H1 (cell line): Measurements from ENCODE around the gene GINS2. TPM values are rescaled to one million over a fixed set of nuclear protein-coding genes. Genes with fewer than 3 reads are reported as not detected.

Experiments
- CTCF ChIA-PET: fragments of 300-600 bp; sonication (Branson Sonifier 250); formaldehyde crosslinking; loops from one replicate; lab custom pipeline; 2021; ENCODE audit not compliant: partially characterized antibody; lab: Charles Lee
- POLR2A ChIA-PET: fragments of 300-600 bp; sonication (Branson Sonifier 250); formaldehyde crosslinking; loops from one replicate; lab custom pipeline; 2021; ENCODE audit warnings: inconsistent platforms; ENCODE audit not compliant: partially characterized antibody; lab: Charles Lee
- DNase-seq, 2 experiments: peaks; one replicate each; pipeline versions ENCODE4 v3.0.0 to v3.0.0-alpha.2; 2010 to 2022; ENCODE audit warnings: low spot score in 2 of 2, low read depth in 1 of 2, mixed read lengths in 1 of 2
- FAIRE-seq: peaks from 2 replicates; lab custom pipeline; 2011; peaks lifted over from hg19 to GRCh38; lab: Jason Lieb, UNC
- H2AFZ ChIP-seq: 2 replicates; pipeline ENCODE4 v1.8.1; 2012; ENCODE audit warnings: low read length, inconsistent platforms
- H2AK5ac ChIP-seq: 2 replicates; pipeline ENCODE4 v1.6.1; 2013; ENCODE audit warnings: low read depth, low read length
- H2BK120ac ChIP-seq: replicated peaks from 2 replicates; pipeline ENCODE3; 2013; ENCODE audit warnings: low read depth, low read length, inconsistent platforms
- H2BK12ac ChIP-seq: 2 replicates; pipeline ENCODE4 v1.6.1; 2013; ENCODE audit warnings: low read depth, low read length
- H2BK15ac ChIP-seq: 2 replicates; pipeline ENCODE4 v1.6.1; 2013; ENCODE audit warnings: low read length
- H2BK20ac ChIP-seq: 2 replicates; pipeline ENCODE4 v1.6.1; 2013; ENCODE audit warnings: low read length
- H2BK5ac ChIP-seq: 2 replicates; pipeline ENCODE4 v1.6.1; 2013; ENCODE audit warnings: low read depth, low read length
- H3K14ac ChIP-seq: 2 replicates; pipeline ENCODE4 v1.6.1; 2013; ENCODE audit warnings: inconsistent platforms; ENCODE audit not compliant: insufficient read length
- H3K18ac ChIP-seq: 2 replicates; pipeline ENCODE4 v1.6.1; 2013; ENCODE audit warnings: low read length; ENCODE audit errors: extremely low read depth
- H3K23ac ChIP-seq: 2 replicates; pipeline ENCODE4 v1.6.1; 2013; ENCODE audit warnings: inconsistent platforms; ENCODE audit not compliant: insufficient read length
- H3K23me2 ChIP-seq: 2 replicates; pipeline ENCODE4 v1.6.1; 2013; ENCODE audit warnings: low read depth, low read length
- H3K27ac ChIP-seq: 2 replicates; pipeline ENCODE4 v1.6.1; 2011; ENCODE audit warnings: low read depth, low read length, inconsistent platforms
- H3K27me3 ChIP-seq, 4 experiments: replicated peaks in 1 of 4; 1 replicate in 1 of 4; 2 replicates in 3 of 4; pipeline versions ENCODE4 v1.6.1 to v1.8.1; 2011 to 2013; ENCODE audit warnings: low read length in 3 of 4, mild to moderate bottlenecking in 3 of 4, inconsistent platforms in 2 of 4, mixed read lengths in 2 of 4, moderate library complexity in 1 of 4; ENCODE audit not compliant: control insufficient read depth in 3 of 4, insufficient read depth in 3 of 4; ENCODE audit errors: extremely low read depth in 1 of 4
- H3K36me3 ChIP-seq, 4 experiments: 2 replicates each; pipeline versions ENCODE4 v1.6.1 to v1.8.1; 2011 to 2013; ENCODE audit warnings: mild to moderate bottlenecking in 4 of 4, low read length in 3 of 4, moderate library complexity in 2 of 4, control low read depth in 1 of 4, inconsistent platforms in 1 of 4; ENCODE audit not compliant: insufficient read depth in 4 of 4, control insufficient read depth in 2 of 4
- H3K4ac ChIP-seq: replicated peaks from 2 replicates; pipeline ENCODE3; 2013; ENCODE audit warnings: low read length, low read depth, mixed read lengths, inconsistent platforms; ENCODE audit not compliant: insufficient read length
- H3K4me1 ChIP-seq, 4 experiments: replicated peaks in 1 of 4; 1 replicate in 1 of 4; 2 replicates in 3 of 4; pipeline versions ENCODE4 v1.6.1 to v1.8.1; 2011 to 2013; ENCODE audit warnings: low read length in 3 of 4, inconsistent platforms in 2 of 4, mixed read lengths in 1 of 4; ENCODE audit not compliant: insufficient read depth in 4 of 4, control insufficient read depth in 3 of 4
- H3K4me2 ChIP-seq, 2 experiments: 2 replicates each; pipeline versions ENCODE4 v1.6.1 to v1.8.1; 2011 to 2013; ENCODE audit warnings: low read depth in 2 of 2, low read length in 2 of 2, control low read depth in 1 of 2, inconsistent platforms in 1 of 2, mild to moderate bottlenecking in 1 of 2; ENCODE audit not compliant: insufficient read depth in 1 of 2
- H3K4me3 ChIP-seq, 4 experiments: fragments of 200-600, 300-600 bp in 1 of 4; sonication (generic), shearing (Covaris generic), sonication (Bioruptor Twin) in 1 of 4; 2 replicates each; pipeline versions ENCODE4 v1.5.1 to v1.8.1; 2011 to 2016; ENCODE audit warnings: low read length in 4 of 4, low read depth in 3 of 4, control low read depth in 2 of 4, inconsistent platforms in 2 of 4, mild to moderate bottlenecking in 2 of 4, mixed read lengths in 1 of 4, moderate library complexity in 1 of 4; ENCODE audit not compliant: insufficient read depth in 2 of 4; ENCODE audit errors: extremely low read depth in 1 of 4
- H3K56ac ChIP-seq: replicated peaks from 2 replicates; pipeline ENCODE3; 2013; ENCODE audit warnings: low read depth, mild to moderate bottlenecking, mixed read lengths, low read length, inconsistent platforms; ENCODE audit not compliant: insufficient read length
- H3K79me1 ChIP-seq: 2 replicates; pipeline ENCODE4 v1.6.1; 2013; ENCODE audit warnings: low read depth, low read length, control low read depth
- H3K79me2 ChIP-seq, 2 experiments: 2 replicates each; pipeline versions ENCODE4 v1.6.1 to v1.8.1; 2012 to 2013; ENCODE audit warnings: low read length in 2 of 2, mild to moderate bottlenecking in 2 of 2, inconsistent platforms in 1 of 2; ENCODE audit not compliant: insufficient read depth in 2 of 2, control insufficient read depth in 1 of 2
- H3K9ac ChIP-seq, 4 experiments: replicated peaks in 1 of 4; 1 replicate in 1 of 4; 2 replicates in 3 of 4; pipeline versions ENCODE4 v1.6.1 to v1.8.1; 2011 to 2013; ENCODE audit warnings: low read depth in 3 of 4, low read length in 3 of 4, control low read depth in 2 of 4, mild to moderate bottlenecking in 2 of 4, moderate library complexity in 2 of 4, inconsistent platforms in 1 of 4; ENCODE audit errors: extremely low read depth in 1 of 4
- H3K9me3 ChIP-seq, 2 experiments: 2 replicates each; pipeline versions ENCODE4 v1.6.1 to v1.8.1; 2012 to 2013; ENCODE audit warnings: mild to moderate bottlenecking in 2 of 2, moderate library complexity in 2 of 2, control low read depth in 1 of 2, inconsistent platforms in 1 of 2, low read depth in 1 of 2, low read length in 1 of 2, mixed read lengths in 1 of 2; ENCODE audit not compliant: insufficient read depth in 2 of 2
- H4K20me1 ChIP-seq, 2 experiments: replicated peaks in 1 of 2; 2 replicates each; pipeline versions ENCODE3 to v1.8.1; 2011 to 2013; ENCODE audit warnings: inconsistent platforms in 2 of 2, low read length in 2 of 2, mild to moderate bottlenecking in 1 of 2; ENCODE audit not compliant: insufficient read depth in 2 of 2, control insufficient read depth in 1 of 2
- H4K5ac ChIP-seq: 2 replicates; pipeline ENCODE4 v1.6.1; 2013; ENCODE audit warnings: low read length, low read depth, mixed read lengths, inconsistent platforms; ENCODE audit not compliant: insufficient read length
- H4K8ac ChIP-seq: 2 replicates; pipeline ENCODE4 v1.8.0; 2013; ENCODE audit warnings: mild to moderate bottlenecking, moderate library complexity, low read length, inconsistent platforms; ENCODE audit not compliant: insufficient read depth; ENCODE audit errors: extremely low read depth
- H4K91ac ChIP-seq: replicated peaks from 2 replicates; pipeline ENCODE3; 2013; ENCODE audit warnings: low read length, mixed read lengths, inconsistent platforms; ENCODE audit not compliant: insufficient read length
- BACH1 ChIP-seq: IDR thresholded peaks from 2 replicates; pipeline ENCODE4 v1.6.1; 2012; ENCODE audit warnings: low read length, improper control_type of control experiment
- CBX5 ChIP-seq: fragments of 300-800, 300-1000 bp; sonication (generic); IDR thresholded peaks from 2 replicates; pipeline ENCODE4 v1.7.1; 2016; ENCODE audit warnings: antibody characterized with exemption, low read length, low read depth
- CHD1 ChIP-seq: IDR thresholded peaks from 2 replicates; pipeline ENCODE4 v1.6.1; 2012; ENCODE audit warnings: low read depth, low read length, improper control_type of control experiment
- CHD2 ChIP-seq: IDR thresholded peaks from 2 replicates; pipeline ENCODE4 v1.6.1; 2012; ENCODE audit warnings: low read length, improper control_type of control experiment
- EP300 ChIP-seq, 2 experiments: IDR thresholded peaks; 1 replicate in 1 of 2; 2 replicates in 1 of 2; pipeline ENCODE4 v1.6.1; 2011 to 2012; ENCODE audit warnings: low read depth in 2 of 2, low read length in 2 of 2, mild to moderate bottlenecking in 2 of 2, borderline replicate concordance in 1 of 2, inconsistent platforms in 1 of 2, moderate library complexity in 1 of 2
- HDAC6 ChIP-seq: IDR thresholded peaks from one replicate; pipeline ENCODE4 v1.7.1; 2012; ENCODE audit warnings: low read depth, mild to moderate bottlenecking, inconsistent platforms, low read length, moderate library complexity
- JUND ChIP-seq: IDR thresholded peaks from 2 replicates; pipeline ENCODE4 v1.6.1; 2011; ENCODE audit warnings: mild to moderate bottlenecking, improper control_type of control experiment, low read length
- KDM5A ChIP-seq: fragments of 200-600 bp; IDR thresholded peaks from 2 replicates; pipeline ENCODE4 v1.7.1; 2012; ENCODE audit warnings: mild to moderate bottlenecking, low read length, inconsistent platforms, mixed read lengths
- NANOG ChIP-seq: IDR thresholded peaks from 2 replicates; pipeline ENCODE4 v1.6.1; 2011; ENCODE audit warnings: low read length, low read depth, mild to moderate bottlenecking, inconsistent platforms; ENCODE audit not compliant: insufficient read depth, poor library complexity, severe bottlenecking
- POU5F1 ChIP-seq: IDR thresholded peaks from 2 replicates; pipeline ENCODE4 v1.6.1; 2011; ENCODE audit warnings: low read depth, mild to moderate bottlenecking, low read length, moderate library complexity
- RNF2 ChIP-seq: fragments of 200-900, 300-1000 bp; sonication (generic); IDR thresholded peaks from 2 replicates; pipeline ENCODE4 v1.7.1; 2016; ENCODE audit warnings: borderline replicate concordance, low read depth, mild to moderate bottlenecking, antibody characterized with exemption, low read length; ENCODE audit not compliant: poor library complexity, severe bottlenecking; ENCODE audit errors: missing control alignments
- SIRT6 ChIP-seq: IDR thresholded peaks from one replicate; pipeline ENCODE4 v1.7.1; 2012; ENCODE audit warnings: low read length, inconsistent platforms
- SUZ12 ChIP-seq: fragments of 200-600 bp; sonication (generic); IDR thresholded peaks from 2 replicates; pipeline ENCODE4 v1.6.1; 2012; ENCODE audit warnings: mild to moderate bottlenecking, inconsistent platforms, low read length, moderate library complexity, mixed read lengths
- TBP ChIP-seq: IDR thresholded peaks from 2 replicates; pipeline ENCODE4 v1.6.1; 2011; ENCODE audit warnings: low read depth, low read length, improper control_type of control experiment
- WGBS, 2 experiments: shearing (Covaris generic) in 1 of 2; methylation state at CpG; one replicate each; pipeline versions ENCODE4 v1.1.6 to v1.1.7; 2013 to 2015; ENCODE audit warnings: low lambda C conversion rate in 2 of 2, mixed read lengths in 2 of 2, inconsistent platforms in 1 of 2, low coverage in 1 of 2, missing lambda C conversion rate in 1 of 2; ENCODE audit not compliant: insufficient replicate concordance in 2 of 2, insufficient coverage in 1 of 2, insufficient read length in 1 of 2; ENCODE audit errors: extremely low coverage in 1 of 2, missing lambda C conversion rate in 1 of 2; 5-methylcytosine and 5-hydroxymethylcytosine counted together
- polyA plus RNA-seq, 7 experiments: library from polyadenylated mRNA; depleted of rRNA in 3 of 7; stranded (reverse) in 5 of 7; unstranded in 2 of 7; fragments of >200 nt in 5 of 7; fragments of 200-250 nt in 2 of 7; gene quantifications; 1 replicate in 5 of 7; 2 replicates in 1 of 7; 4 replicates in 1 of 7; pipeline versions ENCODE4 v1.2.1 to v1.2.3, GENCODE V29; 2011 to 2013; ENCODE audit warnings: missing spikeins in 2 of 7, mixed read lengths in 2 of 7
- total RNA-seq: library from RNA; stranded (reverse); fragmentation: NEBNext Ultra II Directional; extraction: Animal tissue kit (Norgen Biotek cat#: 25700); gene quantifications from 2 replicates; pipeline ENCODE4 v1.2.1, GENCODE V29; 2021

GINS2 gene
- total and polyA plus RNA-seq, 2 of the 8 experiments (the other 6 are each of a cell fraction or from before 2014, with no cell fraction given): 29.4 to 59.1 TPM

DNA sequence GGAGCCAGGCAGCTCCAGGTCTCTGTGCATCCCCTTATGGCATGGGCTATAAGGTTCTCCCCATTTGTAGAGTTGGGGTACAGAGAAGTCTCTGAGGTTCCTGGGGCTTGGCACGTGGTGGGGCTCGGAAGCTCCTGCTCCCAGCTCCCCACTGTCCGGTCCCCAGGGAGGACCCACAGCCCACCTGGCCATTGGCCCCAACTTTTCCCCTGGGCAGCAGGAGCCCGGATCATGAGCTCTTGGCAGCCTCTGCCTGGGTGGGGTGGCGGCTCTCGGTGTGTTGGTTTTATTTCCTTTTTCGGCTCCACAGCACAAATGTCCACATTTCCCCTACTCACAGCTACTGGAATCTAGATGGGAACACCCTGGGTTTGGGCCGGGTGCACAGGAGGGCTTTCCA is 45.1 kb downstream of the GINS2 start:
- no peaks in the 10 kb centered on the region for H3K27me3 ChIP-seq
- H3K4me3 ChIP-seq: no peak overlapping the region
- no peak overlapping the region for H3K56ac ChIP-seq
- H2AFZ ChIP-seq: no peak overlapping the region
- peaks cover 0 to 77% of the 10 kb centered on the region in 2 experiments; a peak in 3 of 4 replicates for H3K79me2 ChIP-seq
- no peak for FAIRE-seq
- H2BK120ac ChIP-seq: no peak overlapping the region
- H3K18ac ChIP-seq: no peak overlapping the region
- peaks cover 21% of the 10 kb centered on the region for H3K79me1 ChIP-seq
- H2BK12ac ChIP-seq: no peak overlapping the region
- H4K8ac ChIP-seq: no peak overlapping the region
- peaks cover 32 to 57% of the 10 kb centered on the region in 2 experiments for H4K20me1 ChIP-seq
- H3K23ac ChIP-seq: no peak overlapping the region
- H2BK15ac ChIP-seq: no peak overlapping the region
- no peak overlapping the region for H3K4ac ChIP-seq
- H4K5ac ChIP-seq: no peak overlapping the region
- DNase-seq: no peak
- ChIA-PET POLR2A (interaction anchor here (1.1 kb wide), 1 partner anchor 19 kb away, joined by 3 read pairs; no protein-coding TSS in a partner anchor), CTCF (interaction anchor here (1.0 to 2.9 kb wide), 7 partner anchors 8 to 228 kb away, joined by 3 to 10 read pairs (median 6); no protein-coding TSS in a partner anchor)
- H3K9ac ChIP-seq: no peak overlapping the region
- H3K9me3 ChIP-seq: no peaks in the 10 kb centered on the region
- WGBS, 2 experiments: 96% methylated on average over 6 of the region's 8 CpGs; no CpG with 5 or more reads in 1 of the 2 experiments
- no peaks in the 10 kb centered on the region for H3K23me2 ChIP-seq
- H3K36me3 ChIP-seq: peaks cover 0 to 12% (median 3%) of the 10 kb centered on the region in 4 experiments; a peak in 5 of 8 replicates
- H3K27ac ChIP-seq: no peak overlapping the region
- no peak overlapping the region for H3K4me2 ChIP-seq
- H2BK5ac ChIP-seq: no peak overlapping the region
- H2BK20ac ChIP-seq: no peak overlapping the region
- peaks cover 0 to 5% (median 0%) of the 10 kb centered on the region in 4 experiments; a peak in 4 of 7 replicates for H3K4me1 ChIP-seq
- no peak overlapping the region for H3K14ac ChIP-seq
- no peak overlapping the region for H4K91ac ChIP-seq
- H2AK5ac ChIP-seq: no peak overlapping the region
- TF ChIP-seq POU5F1 (no peak), RNF2 (no peak), EP300 (IDR thresholded peaks at IDR 0.05; ENCODE audit: borderline replicate concordance in 1 of 2, low read depth in 2 of 2, low read length in 2 of 2) (no peak), CHD2 (no peak), BACH1 (no peak), SIRT6 (no peak), KDM5A (no peak), JUND (no peak), HDAC6 (no peak), CHD1 (no peak), TBP (no peak), CBX5 (no peak), SUZ12 (no peak), NANOG (no peak)
